ENCODE measurements around the gene COL2A1. TPM values are rescaled to one million over a fixed set of nuclear protein-coding genes. Genes with fewer than 3 reads are reported as not detected.

The COL2A1 gene
- total RNA-seq, 1 donor from 2014 or later: not detected

- TF ChIP-seq CTCF (IDR thresholded peaks at IDR 0.05): no peak
- intact Hi-C loops (cut with DNase I): no loop called here
- no peaks in the 10 kb centered on the region for H3K9me3 ChIP-seq
- no peak overlapping the region for H3K4me3 ChIP-seq
- H3K4me1 ChIP-seq: peaks cover 7% of the 10 kb centered on the region
- no peak for ATAC-seq
- H3K27ac ChIP-seq: no peak overlapping the region
- DNase-seq: no peak
- peaks cover 23% of the 10 kb centered on the region for H3K36me3 ChIP-seq
- no peaks in the 10 kb centered on the region for H3K27me3 ChIP-seq
Observed at GRCh38 chr12:48040354-48040753, 36.1 kb upstream of the COL2A1 start.

GRCh38 chr12:48039151-48039550, 34.9 kb upstream of the COL2A1 start:
- no peaks in the 10 kb centered on the region for H3K9me3 ChIP-seq
- H3K4me3 ChIP-seq: no peak overlapping the region
- H3K27me3 ChIP-seq: no peaks in the 10 kb centered on the region
- no peak overlapping the region for H3K27ac ChIP-seq
- TF ChIP-seq CTCF (IDR thresholded peaks at IDR 0.05): no peak
- ATAC-seq (no peak), DNase-seq (no peak)
- intact Hi-C loops (cut with DNase I): no loop called here
- H3K4me1 ChIP-seq: peaks cover 7% of the 10 kb centered on the region
- peaks cover 12% of the 10 kb centered on the region for H3K36me3 ChIP-seq

DNA sequence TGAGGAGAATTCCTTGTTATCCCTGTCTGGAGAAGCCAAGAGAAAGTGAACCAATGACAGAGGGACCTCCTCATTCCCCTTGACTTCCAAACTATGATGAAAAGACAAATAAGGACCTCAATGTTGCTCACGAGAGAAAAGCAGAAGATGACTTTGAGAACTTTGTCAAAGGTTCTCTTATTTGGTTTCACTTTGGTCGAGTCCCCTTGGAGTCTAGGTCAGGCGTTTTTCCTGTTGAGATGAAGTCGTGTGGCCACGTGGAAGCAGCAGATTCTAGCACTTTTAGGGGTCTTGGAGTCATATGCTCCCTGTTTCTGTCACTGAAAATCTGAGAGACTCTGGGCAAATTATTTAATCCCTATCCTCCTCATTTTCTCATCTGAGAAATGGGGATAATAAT, 33.8 kb upstream of the COL2A1 start:
- ATAC-seq: peak; percentile 17
- H3K36me3 ChIP-seq: peaks cover 2% of the 10 kb centered on the region
- intact Hi-C loops (cut with DNase I): no loop called here
- no peak for DNase-seq
- TF ChIP-seq CTCF (IDR thresholded peaks at IDR 0.05): no peak
- H3K27ac ChIP-seq: no peak overlapping the region
- H3K9me3 ChIP-seq: no peaks in the 10 kb centered on the region
- peaks cover 7% of the 10 kb centered on the region for H3K4me1 ChIP-seq
- H3K4me3 ChIP-seq: no peak overlapping the region
- no peaks in the 10 kb centered on the region for H3K27me3 ChIP-seq

DNA sequence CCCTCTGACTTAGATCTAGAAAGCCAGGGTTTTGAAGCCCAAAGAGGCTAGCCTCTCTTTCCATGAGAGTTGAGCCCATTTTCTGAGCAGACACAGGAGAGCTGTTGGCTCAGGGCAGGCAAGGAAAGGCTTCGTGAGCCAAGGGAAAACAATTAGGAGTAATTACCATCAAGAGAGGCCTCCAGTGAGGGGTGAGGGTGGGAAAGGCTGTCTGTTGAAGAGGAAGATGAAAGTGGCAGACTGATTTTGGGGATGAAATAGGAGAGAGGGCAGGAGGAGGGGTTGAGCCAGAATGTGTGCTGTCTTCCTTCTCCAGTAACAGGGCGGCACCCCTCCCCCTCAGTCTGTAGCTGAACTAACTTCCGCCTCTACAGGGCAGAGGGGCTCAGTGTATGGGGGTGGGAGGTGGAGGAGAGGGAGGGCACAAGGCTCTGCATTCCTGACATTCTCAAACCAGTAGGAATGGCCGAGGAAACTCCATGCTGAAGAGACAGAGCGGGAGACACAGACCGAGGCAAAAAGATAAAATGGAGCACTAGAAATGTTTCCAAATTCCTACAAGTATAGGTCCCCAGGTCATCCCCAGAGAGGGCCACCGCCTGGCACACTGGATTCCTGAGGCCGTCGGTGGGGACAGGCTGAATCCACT, 33.1 kb upstream of the COL2A1 start:
- Histone ChIP-seq H3K4me1 (peaks cover 7% of the 10 kb centered on the region), H3K4me3 (no peak overlapping the region), H3K36me3 (no peaks in the 10 kb centered on the region), H3K9me3 (no peaks in the 10 kb centered on the region), H3K27ac (no peak overlapping the region), H3K27me3 (no peaks in the 10 kb centered on the region)
- ATAC-seq (peak; percentile 41), DNase-seq (no peak)
- no peak for TF ChIP-seq CTCF (IDR thresholded peaks at IDR 0.05)
- intact Hi-C loops (cut with DNase I): no loop called here

GRCh38 chr12:48036818-48037217, 32.5 kb upstream of the COL2A1 start:
- Histone ChIP-seq H3K36me3 (no peaks in the 10 kb centered on the region), H3K27me3 (no peaks in the 10 kb centered on the region), H3K4me1 (peaks cover 7% of the 10 kb centered on the region), H3K4me3 (no peak overlapping the region), H3K27ac (no peak overlapping the region), H3K9me3 (no peaks in the 10 kb centered on the region)
- ATAC-seq: no peak
- intact Hi-C loops (cut with DNase I): no loop called here
- no peak for DNase-seq
- no peak for TF ChIP-seq CTCF (IDR thresholded peaks at IDR 0.05)
